ENCODE data around the gene TMEM208.

Gene TMEM208

GRCh38 chr16:67213197-67214019 lies 13.5 kb upstream of the TMEM208 start:
- no peaks in the 10 kb centered on the region for H3K27me3 Mint-ChIP-seq
- H3K36me3 Mint-ChIP-seq, result peaks cover 5% of the 10 kb centered on the region

GRCh38 chr16:67215706-67216105 lies 11.2 kb upstream of the TMEM208 start:
- peaks cover 7% of the 10 kb centered on the region for H3K4me1 Mint-ChIP-seq
- no peaks in the 10 kb centered on the region for H3K9me3 Mint-ChIP-seq
- H3K36me3 Mint-ChIP-seq, result peaks cover 7% of the 10 kb centered on the region
- H3K27me3 Mint-ChIP-seq, result no peaks in the 10 kb centered on the region
- H3K27ac Mint-ChIP-seq, result no peak overlapping the region
- no peak overlapping the region for H3K4me3 Mint-ChIP-seq

More at GRCh38 chr16:67213197-67214019, 13.5 kb upstream of the TMEM208 start:
- peaks cover 7% of the 10 kb centered on the region for H3K4me1 Mint-ChIP-seq
- H3K27ac Mint-ChIP-seq, result no peak overlapping the region
- H3K4me3 Mint-ChIP-seq, result no peak overlapping the region
- H3K9me3 Mint-ChIP-seq, result no peaks in the 10 kb centered on the region

GRCh38 chr16:67216612-67217490 lies 10.1 kb upstream of the TMEM208 start:
- Mint-ChIP-seq H3K4me1 (peaks cover 7% of the 10 kb centered on the region), H3K27me3 (no peaks in the 10 kb centered on the region), H3K9me3 (no peaks in the 10 kb centered on the region), H3K36me3 (peaks cover 7% of the 10 kb centered on the region), H3K4me3 (no peak overlapping the region), H3K27ac (no peak overlapping the region)

GRCh38 chr16:67223992-67224391 lies 2.9 kb upstream of the TMEM208 start:
- H3K4me1 Mint-ChIP-seq, result peaks cover 51% of the 10 kb centered on the region
- peak overlapping the region; percentile 91 for H3K27ac Mint-ChIP-seq
- peaks cover 7% of the 10 kb centered on the region for H3K36me3 Mint-ChIP-seq
- H3K9me3 Mint-ChIP-seq, result no peaks in the 10 kb centered on the region
- no peaks in the 10 kb centered on the region for H3K27me3 Mint-ChIP-seq
- H3K4me3 Mint-ChIP-seq, result no peak overlapping the region

- peak overlapping the region; percentile 99 for H3K27ac Mint-ChIP-seq
- no peaks in the 10 kb centered on the region for H3K27me3 Mint-ChIP-seq
- no peaks in the 10 kb centered on the region for H3K9me3 Mint-ChIP-seq
- peaks cover 51% of the 10 kb centered on the region for H3K4me1 Mint-ChIP-seq
- H3K4me3 Mint-ChIP-seq, result peak overlapping the region; percentile 99
- H3K36me3 Mint-ChIP-seq, result peaks cover 7% of the 10 kb centered on the region
Observed at GRCh38 chr16:67226295-67226803, 581 bp upstream of the TMEM208 start.

- Mint-ChIP-seq H3K27me3 (no peaks in the 10 kb centered on the region), H3K9me3 (no peaks in the 10 kb centered on the region), H3K4me1 (peaks cover 51% of the 10 kb centered on the region), H3K4me3 (peak overlapping the region; percentile 99), H3K36me3 (peaks cover 7% of the 10 kb centered on the region), H3K27ac (peak overlapping the region; percentile 99)
Observed at GRCh38 chr16:67227567-67227921, 614 bp downstream of the TMEM208 start.

- Mint-ChIP-seq H3K27me3 (no peaks in the 10 kb centered on the region), H3K9me3 (no peaks in the 10 kb centered on the region), H3K36me3 (peaks cover 7% of the 10 kb centered on the region), H3K4me3 (peak overlapping the region; percentile 99), H3K4me1 (peaks cover 46% of the 10 kb centered on the region), H3K27ac (peak overlapping the region; percentile 99)
Observed at GRCh38 chr16:67228034-67228785, 1.3 kb downstream of the TMEM208 start.

- Mint-ChIP-seq H3K9me3 (no peaks in the 10 kb centered on the region), H3K27ac (no peak overlapping the region), H3K36me3 (peaks cover 7% of the 10 kb centered on the region), H3K4me3 (peak overlapping the region; percentile 62), H3K27me3 (no peaks in the 10 kb centered on the region), H3K4me1 (peaks cover 40% of the 10 kb centered on the region)
Observed at GRCh38 chr16:67228905-67229304, 2.0 kb downstream of the TMEM208 start.

GRCh38 chr16:67229906-67230808 lies 3.2 kb downstream of the TMEM208 start:
- H3K27ac Mint-ChIP-seq, result no peak overlapping the region
- H3K4me1 Mint-ChIP-seq, result peaks cover 27% of the 10 kb centered on the region
- H3K9me3 Mint-ChIP-seq, result no peaks in the 10 kb centered on the region
- peaks cover 7% of the 10 kb centered on the region for H3K36me3 Mint-ChIP-seq
- no peaks in the 10 kb centered on the region for H3K27me3 Mint-ChIP-seq
- H3K4me3 Mint-ChIP-seq, result peak overlapping the region; percentile 19

GRCh38 chr16:67230809-67231660 lies 4.1 kb downstream of the TMEM208 start:
- Mint-ChIP-seq H3K27me3 (no peaks in the 10 kb centered on the region), H3K27ac (no peak overlapping the region), H3K4me3 (no peak overlapping the region), H3K36me3 (peaks cover 8% of the 10 kb centered on the region), H3K9me3 (no peaks in the 10 kb centered on the region), H3K4me1 (peaks cover 20% of the 10 kb centered on the region)

GRCh38 chr16:67233596-67233995 lies 6.7 kb downstream of the TMEM208 start:
- H3K9me3 Mint-ChIP-seq, result no peaks in the 10 kb centered on the region
- H3K4me1 Mint-ChIP-seq, result peaks cover 5% of the 10 kb centered on the region
- H3K27ac Mint-ChIP-seq, result no peak overlapping the region
- no peaks in the 10 kb centered on the region for H3K27me3 Mint-ChIP-seq
- peaks cover 7% of the 10 kb centered on the region for H3K36me3 Mint-ChIP-seq
- H3K4me3 Mint-ChIP-seq, result no peak overlapping the region

GRCh38 chr16:67234180-67234597 lies 7.3 kb downstream of the TMEM208 start:
- peaks cover 7% of the 10 kb centered on the region for H3K36me3 Mint-ChIP-seq
- no peaks in the 10 kb centered on the region for H3K9me3 Mint-ChIP-seq
- H3K4me1 Mint-ChIP-seq, result peaks cover 5% of the 10 kb centered on the region
- H3K27me3 Mint-ChIP-seq, result no peaks in the 10 kb centered on the region
- no peak overlapping the region for H3K27ac Mint-ChIP-seq
- no peak overlapping the region for H3K4me3 Mint-ChIP-seq

GRCh38 chr16:67235816-67236562 lies 9.1 kb downstream of the TMEM208 start:
- H3K4me3 Mint-ChIP-seq, result no peak overlapping the region
- peaks cover 8% of the 10 kb centered on the region for H3K4me1 Mint-ChIP-seq
- no peaks in the 10 kb centered on the region for H3K9me3 Mint-ChIP-seq
- H3K27ac Mint-ChIP-seq, result peak overlapping the region; percentile 88
- H3K36me3 Mint-ChIP-seq, result peaks cover 6% of the 10 kb centered on the region
- no peaks in the 10 kb centered on the region for H3K27me3 Mint-ChIP-seq
